IPS DF 4.7 (cell line): ENCODE measurements around the gene SPATA12.

Experiments used
- DNase-seq: peaks from one replicate; pipeline ENCODE4 v3.0.0-alpha.2; 2013; ENCODE audit warnings: low spot score; ENCODE audit errors: extremely low read depth

Gene SPATA12

DNA sequence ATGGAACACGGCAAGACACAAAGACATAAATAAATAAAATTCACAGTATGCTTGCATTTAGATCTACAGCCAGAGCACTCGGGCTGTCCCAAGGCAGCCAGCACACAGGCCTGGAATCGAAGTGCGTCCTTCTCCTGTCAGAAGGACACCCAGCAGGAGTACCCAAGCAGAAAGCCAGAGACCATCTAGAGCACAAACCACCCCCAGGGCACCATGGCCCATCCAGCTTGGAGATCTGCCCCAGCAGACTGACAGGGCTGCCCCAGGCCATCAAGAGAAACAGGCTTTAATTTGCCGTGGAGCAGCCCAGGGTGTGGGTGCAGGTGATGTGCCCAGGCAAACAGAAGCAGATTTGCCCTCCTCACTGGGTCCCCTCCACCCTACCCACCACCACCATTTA, 7.8 kb upstream of the SPATA12 start:
- DNase-seq, result no peak

DNA sequence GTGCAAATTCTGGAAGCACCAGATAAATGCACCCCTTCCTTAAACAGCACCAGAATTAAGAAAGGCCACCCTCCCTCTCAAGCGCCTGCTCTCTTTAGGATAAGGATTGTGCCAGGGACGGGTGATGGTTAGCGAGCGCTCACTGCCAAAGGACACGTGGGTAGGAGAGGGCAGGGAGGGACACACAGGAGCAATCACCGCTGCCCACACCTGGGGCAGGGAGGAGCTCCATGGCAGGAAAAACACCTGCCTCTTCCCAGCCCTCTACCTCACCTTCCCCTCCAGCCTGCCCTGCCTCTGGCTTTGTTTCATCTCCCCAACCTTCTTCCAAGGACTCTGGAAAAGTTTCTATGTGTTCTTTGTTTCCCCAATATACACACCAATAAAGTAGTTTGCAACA, 7.3 kb upstream of the SPATA12 start:
- DNase-seq, result no peak

DNA sequence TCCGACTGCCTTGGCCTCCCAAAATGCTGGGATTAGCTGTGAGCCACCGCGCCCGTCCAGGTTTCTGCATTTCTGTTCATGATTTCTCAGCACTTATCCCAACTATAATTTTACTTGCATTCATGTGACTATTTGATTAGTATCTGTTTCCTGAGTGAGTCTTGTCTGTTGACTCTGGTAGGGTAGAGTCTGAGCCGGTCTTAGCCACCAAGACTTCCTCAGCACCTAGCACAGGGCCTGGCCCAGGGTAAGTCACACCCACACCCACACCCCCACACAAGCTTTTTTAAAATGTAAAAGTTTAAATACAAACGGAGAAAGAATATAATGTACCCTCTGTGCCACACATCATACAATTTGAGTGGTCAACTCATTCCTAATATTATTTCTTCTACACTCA, 3.1 kb upstream of the SPATA12 start:
- DNase-seq, result no peak

DNA sequence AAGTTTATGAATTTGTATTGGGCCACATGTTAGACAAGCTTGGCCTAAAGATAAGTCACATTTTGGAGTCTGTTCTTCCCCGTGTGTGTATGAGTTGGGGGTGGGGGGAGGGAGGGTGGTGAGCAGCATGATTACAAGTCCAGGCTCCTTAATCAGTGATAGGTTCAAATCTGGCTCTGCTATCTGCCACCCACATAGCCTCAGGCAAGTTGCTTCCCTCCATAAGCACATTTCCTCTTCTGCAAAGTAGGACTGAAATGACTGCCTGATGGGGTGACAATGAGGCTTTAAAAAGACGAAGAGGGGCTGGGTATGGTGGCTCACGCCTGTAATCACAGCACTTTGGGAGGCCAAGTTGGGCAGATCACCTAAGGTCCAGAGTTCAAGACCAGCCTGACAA, 1.1 kb upstream of the SPATA12 start:
- DNase-seq, result no peak

DNA sequence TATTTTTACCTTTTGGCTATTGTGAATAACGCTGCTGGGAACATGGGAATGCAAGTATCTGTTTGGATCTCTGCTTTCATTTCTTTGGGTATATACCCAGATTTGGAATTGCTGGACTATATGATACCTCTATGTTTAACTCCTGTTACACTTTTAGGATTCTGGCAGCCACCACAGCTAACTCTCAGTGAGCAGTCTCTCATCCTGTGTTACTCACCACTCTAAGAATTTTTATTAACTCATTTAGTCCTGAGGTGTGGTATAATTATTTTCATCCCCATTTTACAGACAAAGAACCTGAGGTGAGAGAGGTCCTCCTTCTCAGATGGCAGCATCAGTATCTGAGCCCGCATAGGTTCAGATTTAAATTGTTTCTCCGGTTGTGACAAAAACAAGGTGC, 1.1 kb downstream of the SPATA12 start:
- no peak for DNase-seq

DNA sequence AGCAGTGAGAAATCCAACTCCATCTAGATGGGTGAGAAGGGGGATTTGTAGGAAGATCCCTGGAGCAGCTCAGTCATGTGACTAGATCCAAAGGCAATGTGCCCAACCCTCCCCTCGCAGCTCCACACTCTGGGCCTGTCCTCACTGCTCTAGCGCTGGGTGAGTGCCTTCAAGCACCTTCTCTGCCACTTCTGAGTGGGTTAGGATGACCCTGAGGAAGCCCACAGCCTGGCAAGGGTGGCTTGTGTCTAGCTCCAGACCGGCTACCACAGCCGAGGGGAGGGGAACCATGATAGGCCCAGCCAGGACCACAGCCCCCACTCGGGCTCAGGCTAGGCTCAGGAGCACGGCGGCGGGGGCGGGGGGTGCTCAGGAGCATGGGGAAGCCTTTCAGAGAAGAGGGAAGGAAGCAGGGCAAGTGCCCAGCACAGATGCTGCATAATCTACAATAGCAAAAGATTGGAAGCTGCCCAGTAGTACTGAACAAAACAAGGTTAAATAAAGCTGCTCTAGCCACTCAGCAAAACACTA, 1.7 kb downstream of the SPATA12 start:
- DNase-seq, result no peak

DNA sequence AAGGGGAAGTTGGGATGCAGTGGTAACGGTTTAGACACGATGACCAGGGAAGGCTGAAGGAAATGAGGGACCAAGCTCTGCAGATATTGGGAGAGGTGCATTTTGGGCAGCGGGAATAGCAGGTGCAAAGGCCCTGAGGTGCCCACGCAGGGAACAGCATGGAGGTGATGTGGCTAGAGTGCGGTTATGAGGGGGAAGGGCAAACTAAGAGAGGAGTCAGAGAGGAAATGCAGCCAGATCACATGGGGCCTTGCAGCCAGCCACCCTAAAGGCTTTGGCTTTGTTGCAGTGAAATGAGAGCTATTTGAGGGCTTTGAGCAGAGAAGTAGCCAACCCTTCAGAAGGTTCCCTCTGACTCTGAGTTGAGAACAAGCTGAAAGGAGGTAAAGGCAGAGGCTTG, 2.6 kb downstream of the SPATA12 start:
- DNase-seq, result no peak

DNA sequence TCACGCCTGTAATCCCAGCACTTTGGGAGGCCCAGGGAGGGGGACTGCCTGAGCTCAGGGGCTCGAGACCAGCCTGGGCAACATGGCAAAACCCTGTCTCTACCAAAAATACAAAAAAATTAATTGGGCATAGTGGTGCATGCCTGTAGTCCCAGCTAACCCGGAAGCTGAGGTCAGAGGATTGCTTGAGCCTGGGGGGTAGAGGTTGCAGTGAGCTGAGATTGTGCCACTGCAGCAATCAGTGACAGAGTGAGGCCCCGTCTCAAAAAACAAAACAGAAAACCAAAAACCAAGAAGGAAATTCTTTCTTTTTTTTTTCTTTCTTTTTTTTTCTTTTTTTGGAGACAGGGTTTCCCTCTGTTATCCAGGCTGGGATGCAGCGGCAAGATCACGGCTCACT, 3.5 kb downstream of the SPATA12 start:
- no peak for DNase-seq

DNA sequence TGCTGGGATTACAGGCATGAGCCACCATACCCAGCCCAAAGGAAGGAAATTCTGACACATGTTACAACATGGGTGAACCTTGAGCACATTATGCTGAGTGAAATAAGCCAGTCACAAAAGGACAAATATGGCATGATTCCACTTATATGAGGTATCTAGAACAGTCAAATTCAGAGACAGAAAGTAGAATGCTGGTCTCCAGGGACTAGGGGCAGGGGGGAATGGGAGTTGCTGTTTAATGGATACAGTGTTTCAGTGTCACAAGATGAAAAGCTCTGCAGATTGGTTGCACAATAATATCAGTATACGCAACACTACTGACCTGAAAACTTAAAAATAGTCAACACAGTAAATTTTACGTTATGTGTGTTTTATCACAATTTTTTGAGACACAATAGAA, 4.1 kb downstream of the SPATA12 start:
- DNase-seq, result no peak

DNA sequence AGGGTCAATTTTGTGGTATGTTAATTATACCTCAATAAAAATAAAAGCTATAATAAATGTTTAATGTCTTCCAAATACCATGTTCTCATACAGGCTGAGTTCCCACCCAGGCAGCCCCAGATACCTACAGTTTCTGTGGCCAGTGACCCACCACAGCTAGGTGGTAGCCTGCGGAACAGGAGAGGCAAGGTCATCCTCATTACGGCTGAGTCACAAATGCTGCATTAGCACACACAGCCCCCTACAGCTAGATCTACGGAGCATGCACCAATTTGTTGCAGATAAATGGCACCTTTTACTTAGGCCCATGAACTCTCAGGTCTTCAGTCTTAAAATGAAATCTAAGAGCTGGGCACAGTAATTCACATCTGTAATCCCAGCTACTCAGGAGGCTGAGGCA, 5.1 kb downstream of the SPATA12 start:
- DNase-seq, result no peak

DNA sequence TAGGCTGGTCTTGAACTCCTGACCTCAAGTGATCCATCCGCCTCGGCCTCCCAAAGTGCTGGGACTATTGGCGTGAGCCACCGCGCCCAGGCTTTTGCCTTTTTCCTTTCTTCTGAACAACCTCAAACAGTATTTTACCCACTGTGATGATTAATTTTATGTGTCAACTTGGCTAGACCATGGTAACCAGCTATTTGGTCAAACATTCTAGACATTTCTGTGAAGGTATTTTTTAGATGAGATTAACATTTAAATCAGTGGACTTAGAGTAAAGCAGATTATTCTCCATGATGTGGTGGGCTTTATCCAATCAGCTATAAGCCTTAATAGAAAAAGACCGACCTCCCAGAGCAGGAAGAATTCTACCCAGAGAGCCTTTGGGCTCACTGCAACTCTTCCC, 6.0 kb downstream of the SPATA12 start:
- DNase-seq, result no peak

DNA sequence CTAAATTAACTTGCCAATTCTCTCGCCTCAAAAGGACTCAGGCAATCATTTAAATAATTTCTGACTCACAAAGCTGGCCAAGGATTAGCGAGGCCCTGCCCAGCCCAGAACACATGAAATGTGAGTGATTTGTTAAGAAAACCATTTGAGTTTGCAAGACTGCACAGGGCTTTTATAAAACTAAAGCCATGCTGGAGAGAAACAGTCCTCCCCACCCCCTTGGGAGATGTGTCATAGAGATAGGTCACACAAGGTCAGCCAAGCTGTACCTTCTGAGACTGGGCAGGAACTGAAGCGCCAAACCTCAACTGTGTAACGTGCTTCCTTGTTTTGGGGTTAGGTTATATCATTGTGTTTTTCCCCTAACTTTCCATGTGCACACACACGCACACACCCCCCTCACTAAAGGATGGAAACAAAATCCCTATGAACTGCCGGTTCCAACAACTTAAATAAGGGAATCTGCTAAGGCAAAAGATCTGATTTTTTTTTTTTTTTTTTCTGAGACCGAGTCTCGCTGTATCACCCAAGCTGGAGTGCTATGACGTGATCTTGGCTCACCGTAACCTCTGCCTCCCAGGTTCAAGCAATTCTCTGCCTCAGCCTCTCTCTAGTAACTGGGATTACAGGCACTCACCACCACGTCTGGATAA, 8.1 kb downstream of the SPATA12 start:
- no peak for DNase-seq

DNA sequence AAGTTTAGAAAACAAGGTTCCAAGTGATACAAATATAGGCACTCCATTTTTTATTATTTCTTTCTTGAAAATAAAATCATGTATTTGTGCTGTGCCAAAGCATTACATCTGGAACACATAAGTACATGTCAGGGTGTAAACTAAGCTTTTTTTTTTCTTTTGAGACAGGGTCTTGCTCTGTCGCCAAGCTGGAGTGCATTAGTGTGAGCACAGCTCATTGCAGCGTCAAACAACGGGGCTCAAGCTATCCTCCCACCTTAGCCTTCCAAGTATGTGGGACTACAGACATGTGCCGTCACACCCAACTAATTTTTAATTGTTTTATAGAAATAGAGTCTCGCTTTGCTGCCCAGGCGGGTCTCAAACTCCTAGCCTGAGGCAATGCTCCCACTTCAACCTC, 9.0 kb downstream of the SPATA12 start:
- no peak for DNase-seq

DNA sequence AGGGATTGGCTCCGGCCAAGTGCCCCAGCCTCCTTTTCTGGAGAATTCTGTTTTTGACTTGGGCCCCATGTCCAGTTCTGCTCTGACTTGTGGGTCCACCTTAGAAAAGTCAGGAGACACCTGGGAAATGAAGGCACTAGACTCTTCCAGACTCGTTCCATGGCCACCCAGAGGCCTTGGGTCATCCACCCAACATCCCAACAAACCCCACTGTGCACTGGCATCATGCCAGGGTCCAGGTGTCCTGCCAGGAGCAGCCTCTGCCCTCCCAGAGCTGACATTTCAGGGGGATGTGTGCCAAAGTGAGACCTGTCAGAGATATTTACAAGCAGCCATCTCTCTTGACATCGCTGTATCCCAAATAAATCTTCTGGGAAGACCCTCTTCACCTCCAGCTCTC, 13.2 kb downstream of the SPATA12 start:
- no peak for DNase-seq

DNA sequence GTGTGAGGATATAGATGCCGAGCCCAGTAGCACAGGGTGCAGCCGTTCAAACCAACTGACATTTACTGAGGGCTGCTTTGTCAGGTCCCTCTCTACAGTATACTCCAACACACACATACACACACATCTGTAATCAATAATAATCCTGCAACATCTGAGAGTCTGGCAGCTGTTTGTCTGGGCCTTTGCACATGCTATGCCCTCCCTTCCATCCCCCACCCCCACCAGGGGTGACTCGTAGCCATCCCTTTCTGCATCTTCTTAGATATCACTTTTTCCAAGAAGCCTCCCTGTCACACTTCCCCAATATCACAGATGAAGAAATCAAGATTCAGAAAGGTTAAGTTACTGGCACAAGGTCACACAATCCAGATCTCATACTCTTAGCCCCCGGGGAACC, 13.7 kb downstream of the SPATA12 start:
- DNase-seq, result no peak

DNA sequence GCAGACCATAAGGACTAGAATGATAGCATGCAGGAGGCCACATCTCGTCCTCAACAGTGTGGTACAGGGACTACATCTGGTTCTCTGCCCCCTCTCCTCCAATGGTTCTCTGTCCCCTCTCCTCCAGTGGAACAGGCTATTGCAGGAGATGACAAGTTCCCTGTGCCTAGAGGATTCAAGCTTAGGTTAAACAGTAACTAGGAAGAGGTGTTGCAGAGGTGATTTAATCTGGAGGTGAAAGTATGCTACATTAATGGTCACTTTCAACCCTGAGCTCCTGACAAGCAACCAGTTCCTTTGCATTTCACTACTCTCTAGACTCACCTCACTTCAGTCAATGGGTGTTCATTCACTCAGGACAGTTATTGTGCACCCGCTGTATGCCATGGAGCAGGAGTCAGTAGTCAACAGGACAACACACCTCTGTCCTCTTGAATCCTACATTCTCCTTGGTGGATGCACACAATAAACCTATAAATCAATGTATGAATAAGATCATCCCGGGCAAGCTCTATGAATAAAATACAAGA, 16.0 kb downstream of the SPATA12 start:
- DNase-seq, result no peak

DNA sequence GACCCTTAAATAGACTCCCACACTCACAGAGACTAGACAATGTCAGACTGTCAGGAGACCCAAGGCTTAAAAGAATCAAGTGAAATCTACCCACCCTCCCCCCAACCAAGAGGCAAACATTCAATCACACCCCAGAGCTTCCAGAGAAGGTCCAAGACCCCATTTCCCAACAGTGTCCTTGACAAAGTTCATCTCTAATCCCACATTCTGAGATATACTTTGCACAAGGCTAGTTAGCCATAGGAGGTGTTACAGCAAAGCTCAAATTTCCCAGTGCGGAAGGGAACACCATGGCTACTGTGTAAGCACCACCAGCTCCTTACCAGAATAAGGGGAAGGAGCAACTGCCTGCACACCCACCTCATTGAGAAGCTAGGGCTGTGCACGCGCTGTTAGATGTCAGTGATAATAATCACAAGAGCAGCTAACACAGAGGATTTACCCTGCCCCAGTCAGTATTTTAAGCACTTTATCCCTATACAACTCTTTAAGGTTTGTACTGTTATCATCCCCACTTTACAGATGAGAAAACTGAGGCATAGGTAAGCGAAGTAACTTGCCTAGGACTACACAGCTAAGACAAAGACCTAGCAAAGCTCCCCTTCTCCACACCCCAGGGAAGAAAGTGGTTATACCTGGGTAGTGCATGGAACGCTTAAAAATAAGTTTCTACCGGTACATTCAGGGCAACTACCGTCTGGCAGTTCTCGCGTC, 17.3 kb downstream of the SPATA12 start:
- DNase-seq, result no peak

DNA sequence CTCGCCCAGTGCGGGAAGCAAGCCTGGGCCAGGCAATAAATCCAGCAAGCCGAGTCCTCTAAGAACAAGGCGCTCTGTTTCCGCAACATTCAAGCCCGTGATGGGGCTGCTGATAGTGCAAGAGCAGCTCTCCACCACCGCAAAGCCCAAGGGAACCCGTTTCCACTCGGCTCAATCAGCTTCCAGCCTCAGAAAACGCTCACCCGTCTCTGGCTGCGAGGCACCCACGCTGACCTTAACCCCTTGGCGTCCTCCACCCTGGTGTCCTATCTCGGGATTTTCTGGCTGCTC, 17.8 kb downstream of the SPATA12 start:
- no peak for DNase-seq

DNA sequence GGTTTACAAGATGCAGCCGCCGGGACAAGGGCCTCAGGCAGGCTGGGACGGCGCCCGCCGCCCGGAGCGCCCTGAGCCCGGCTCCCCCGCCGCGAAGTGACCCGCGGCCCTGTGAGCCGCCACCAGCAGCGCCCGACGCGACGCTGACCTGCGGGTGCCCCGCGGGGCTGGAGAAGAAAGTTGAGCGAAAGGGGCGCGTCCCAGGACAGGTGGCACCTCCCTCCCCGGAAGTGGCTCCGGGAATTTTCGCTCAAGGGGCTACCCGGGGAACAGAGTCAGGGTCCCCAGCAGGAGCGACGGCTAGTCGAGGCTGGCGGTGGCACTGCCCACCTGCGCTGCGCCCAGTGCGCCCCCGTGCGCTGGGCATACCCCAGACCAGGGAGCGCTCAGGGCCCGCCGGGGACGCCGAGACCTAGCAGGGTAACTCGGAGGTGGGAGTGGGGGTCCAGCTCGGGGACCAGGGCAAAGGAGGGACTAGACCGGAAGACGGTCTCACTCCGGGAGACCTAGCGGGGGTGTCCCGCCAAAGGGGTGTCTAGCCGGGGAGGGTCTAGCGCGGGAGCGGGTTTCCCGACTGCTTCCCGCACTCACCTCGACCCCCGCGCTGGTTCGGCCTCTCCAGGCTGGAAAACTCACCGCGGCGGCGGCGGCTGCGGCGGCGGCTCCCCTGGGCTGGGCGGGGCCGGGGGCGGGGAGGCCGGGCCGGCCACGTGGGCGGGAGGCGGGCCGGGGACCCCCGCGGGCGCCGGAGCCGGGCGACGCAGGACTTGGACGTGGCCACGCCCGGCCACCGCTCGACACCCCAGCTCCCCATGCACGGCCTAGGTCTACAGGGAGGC, 18.4 kb downstream of the SPATA12 start:
- no peak for DNase-seq

DNA sequence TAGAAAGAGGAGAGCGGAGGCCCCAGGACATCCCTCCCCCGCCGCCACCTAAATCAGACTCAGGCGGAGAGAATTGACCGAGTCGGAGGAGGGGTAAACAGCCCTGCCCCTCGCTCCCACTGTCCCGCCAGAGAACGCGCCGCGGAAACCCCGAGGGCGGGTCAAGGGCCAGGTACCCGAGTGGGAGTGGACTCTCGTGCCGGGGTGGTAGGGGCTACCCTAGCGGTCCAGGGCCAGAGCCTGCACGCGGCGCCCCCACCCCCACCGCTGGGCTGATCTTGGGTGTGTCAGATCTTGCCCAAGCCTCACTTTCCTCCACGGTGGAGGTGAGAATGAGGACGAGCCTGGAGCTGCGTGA, 19.0 kb downstream of the SPATA12 start:
- DNase-seq, result no peak

DNA sequence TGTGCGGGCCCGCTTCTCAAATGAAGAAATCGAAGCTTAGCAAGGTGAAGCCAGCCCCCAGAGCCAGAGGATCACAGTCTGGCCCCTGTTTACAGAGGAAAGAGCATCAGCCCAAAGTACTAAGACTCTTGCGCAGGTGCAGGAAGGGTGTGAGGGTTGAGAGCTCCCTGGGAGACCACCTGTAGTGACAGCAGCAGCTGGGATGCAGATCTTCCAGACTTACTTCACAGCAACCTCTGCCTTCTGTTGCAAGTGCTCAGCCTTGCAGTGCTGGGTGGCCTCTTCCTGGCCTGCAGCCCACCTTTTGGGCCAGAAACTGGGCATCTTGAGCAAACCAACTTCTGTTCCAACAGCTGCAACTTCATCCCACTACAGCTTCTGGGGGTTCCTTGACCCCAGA, 19.7 kb downstream of the SPATA12 start:
- no peak for DNase-seq

DNA sequence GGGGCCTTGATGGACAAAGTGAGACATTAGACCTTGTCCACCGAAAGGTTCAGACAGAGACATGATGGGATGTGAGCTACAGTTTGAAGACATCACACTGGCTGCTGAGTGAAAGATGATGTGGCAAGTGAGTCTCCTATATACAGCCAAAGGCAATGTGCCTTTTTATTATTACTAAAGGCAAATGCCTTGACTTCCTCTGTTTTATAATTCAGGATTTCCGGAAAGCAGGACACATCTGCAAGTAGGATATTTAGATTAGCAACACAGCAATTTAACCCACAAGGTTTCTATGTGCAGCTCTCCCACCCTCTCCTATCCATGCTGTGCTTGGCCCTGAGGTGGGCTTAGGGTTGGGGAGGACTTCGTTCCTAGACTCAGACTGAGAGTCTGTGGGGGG, 20.7 kb downstream of the SPATA12 start:
- DNase-seq, result no peak
